Esophagus muscularis mucosa (tissue), 4 donors: ENCODE data around the gene FBXW4.
"Not testable (repeated sequence)": the region's sequence is repeated elsewhere in the genome, so short reads cannot be mapped to it uniquely, and the experiment has no call there.

Experiments
- EP300 ChIP-seq: sonication (generic); formaldehyde crosslinking; IDR thresholded peaks from one replicate; pipeline ENCODE4 v1.6.1; 2017; ENCODE audit warnings: antibody characterized with exemption
- POLR2A ChIP-seq: fragments of 450-650 bp; IDR thresholded peaks from one replicate; pipeline ENCODE4 v1.6.1; 2017; ENCODE audit warnings: antibody characterized with exemption, moderate library complexity, mild to moderate bottlenecking, low read depth
- TF ChIP-seq, protein P1 (sequence below), 3 experiments: fragments of 200-600 bp in 2 of 3; fragments of 450-650 bp in 1 of 3; sonication (generic) in 2 of 3; IDR thresholded peaks; one replicate each; pipeline ENCODE4 v1.5.1; 2017 to 2019; ENCODE audit warnings: antibody characterized with exemption in 3 of 3, mild to moderate bottlenecking in 2 of 3, moderate library complexity in 1 of 3

DNA sequence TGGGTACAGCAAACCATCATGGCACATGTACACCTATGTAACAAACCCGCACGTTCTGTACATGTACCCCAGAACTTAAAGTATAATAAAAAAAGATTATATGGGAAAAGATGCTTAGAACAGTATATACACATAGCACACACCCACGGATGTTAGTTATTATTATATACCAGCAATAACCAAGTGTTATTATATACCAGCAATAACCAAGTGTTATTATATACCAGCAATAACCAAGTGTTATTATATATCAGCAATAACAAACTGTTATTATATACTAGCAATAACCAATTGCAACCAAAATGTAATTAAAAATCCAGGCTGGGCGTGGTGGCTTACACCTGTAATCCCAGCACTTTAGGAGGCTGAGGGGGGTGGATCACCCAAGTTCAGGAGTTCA lies 61.5 kb downstream of the FBXW4 start:
- TF ChIP-seq, protein P1, sequence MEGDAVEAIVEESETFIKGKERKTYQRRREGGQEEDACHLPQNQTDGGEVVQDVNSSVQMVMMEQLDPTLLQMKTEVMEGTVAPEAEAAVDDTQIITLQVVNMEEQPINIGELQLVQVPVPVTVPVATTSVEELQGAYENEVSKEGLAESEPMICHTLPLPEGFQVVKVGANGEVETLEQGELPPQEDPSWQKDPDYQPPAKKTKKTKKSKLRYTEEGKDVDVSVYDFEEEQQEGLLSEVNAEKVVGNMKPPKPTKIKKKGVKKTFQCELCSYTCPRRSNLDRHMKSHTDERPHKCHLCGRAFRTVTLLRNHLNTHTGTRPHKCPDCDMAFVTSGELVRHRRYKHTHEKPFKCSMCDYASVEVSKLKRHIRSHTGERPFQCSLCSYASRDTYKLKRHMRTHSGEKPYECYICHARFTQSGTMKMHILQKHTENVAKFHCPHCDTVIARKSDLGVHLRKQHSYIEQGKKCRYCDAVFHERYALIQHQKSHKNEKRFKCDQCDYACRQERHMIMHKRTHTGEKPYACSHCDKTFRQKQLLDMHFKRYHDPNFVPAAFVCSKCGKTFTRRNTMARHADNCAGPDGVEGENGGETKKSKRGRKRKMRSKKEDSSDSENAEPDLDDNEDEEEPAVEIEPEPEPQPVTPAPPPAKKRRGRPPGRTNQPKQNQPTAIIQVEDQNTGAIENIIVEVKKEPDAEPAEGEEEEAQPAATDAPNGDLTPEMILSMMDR (IDR thresholded peaks at IDR 0.05), result not testable (repeated sequence)
- not testable (repeated sequence) for TF ChIP-seq EP300, POLR2A
